ENCODE measurements around the gene ITGBL1. TPM values are rescaled to one million over a fixed set of nuclear protein-coding genes. Genes with fewer than 3 reads are reported as not detected.

Gene ITGBL1
- total and polyA plus RNA-seq, 2 of the 8 experiments (the other 6 are each of a cell fraction or from before 2014, with no cell fraction given): not detected

- TF ChIP-seq GTF2F1 (IDR thresholded peaks at IDR 0.05; ENCODE audit: borderline replicate concordance, low read depth, low read length) (no peak), POLR2AphosphoS5 (IDR thresholded peaks at IDR 0.05; ENCODE audit: low read depth, low read length) (no peak), ASH2L (IDR thresholded peaks at IDR 0.05; ENCODE audit: low read length) (no peak)
Measured at GRCh38 chr13:101447852-101448251, 4.6 kb upstream of the ITGBL1 start (continued).
